Gastroesophageal sphincter (tissue), 4 donors: ENCODE data around the gene C3orf70. TPM values are rescaled to one million over a fixed set of nuclear protein-coding genes. Genes with fewer than 3 reads are reported as not detected.

Experiments
- ATAC-seq: fragments of 150-250 bp; one replicate; pipeline ENCODE4 v1.9.1; 2016; ENCODE audit warnings: mild to moderate bottlenecking, moderate library complexity
- H3K27ac ChIP-seq, 4 donors: fragments of 200-600 bp; sonication (generic) in 3 of 4; 1 replicate in 3 of 4; 2 replicates in 1 of 4; pipeline ENCODE4 v1.5.1; 2016 to 2019
- H3K27me3 ChIP-seq: fragments of 200-600 bp; sonication (generic); one replicate; pipeline ENCODE4 v1.5.1; 2019
- H3K36me3 ChIP-seq, 2 donors: fragments of 200-600 bp; sonication (generic); one replicate each; pipeline ENCODE4 v1.5.1; 2019; ENCODE audit warnings: control low read depth in 1 of 2
- H3K4me1 ChIP-seq, 3 donors: fragments of 200-600 bp; sonication (generic); 1 replicate in 2 of 3; 2 replicates in 1 of 3; pipeline ENCODE4 v1.5.1; 2016 to 2019; ENCODE audit warnings: control low read depth in 2 of 3
- H3K4me3 ChIP-seq, 2 donors: fragments of 200-600 bp; sonication (generic); one replicate each; pipeline ENCODE4 v1.5.1; 2019; ENCODE audit warnings: mild to moderate bottlenecking in 1 of 2, moderate library complexity in 1 of 2
- H3K9me3 ChIP-seq, 3 donors: fragments of 200-600 bp; sonication (generic); one replicate each; pipeline ENCODE4 v1.5.1; 2017 to 2019; ENCODE audit warnings: control low read depth in 2 of 3
- EP300 ChIP-seq: sonication (generic); formaldehyde crosslinking; IDR thresholded peaks from one replicate; pipeline ENCODE4 v1.6.1; 2017; ENCODE audit warnings: antibody characterized with exemption, mild to moderate bottlenecking
- POLR2A ChIP-seq, 2 donors: fragments of 450-650 bp; IDR thresholded peaks; one replicate each; pipeline ENCODE4 v1.6.1; 2017; ENCODE audit warnings: antibody characterized with exemption in 2 of 2, mild to moderate bottlenecking in 2 of 2, moderate library complexity in 1 of 2
- POLR2AphosphoS5 ChIP-seq: sonication (generic); formaldehyde crosslinking; IDR thresholded peaks from one replicate; pipeline ENCODE4 v1.6.1; 2017; ENCODE audit warnings: antibody characterized with exemption
- WGBS, 2 donors: methylation state at CpG; one replicate each; pipeline ENCODE4 v1.1.5; 2018; ENCODE audit warnings: low coverage in 1 of 2; 5-methylcytosine and 5-hydroxymethylcytosine counted together
- total RNA-seq, 4 donors: library from RNA; depleted of rRNA; stranded (reverse); fragments of >200 nt; gene quantifications; one replicate each; pipeline ENCODE4 v1.1.0, GENCODE V29; 2016
- TF ChIP-seq, protein P1 (sequence below), 4 experiments: fragments of 200-600 bp in 2 of 4; fragments of 450-650 bp in 2 of 4; sonication (generic) in 1 of 4; IDR thresholded peaks; one replicate each; pipeline ENCODE4 v1.5.1; 2017 to 2019; ENCODE audit warnings: antibody characterized with exemption in 4 of 4, mild to moderate bottlenecking in 2 of 4, moderate library complexity in 2 of 4

Gene C3orf70
- total RNA-seq, 4 donors from 2014 or later = 21.0 to 61.1 (median 36.1) TPM

- Histone ChIP-seq H3K9me3 (no peaks in the 10 kb centered on the region), H3K4me3 (no peak overlapping the region), H3K27ac (no peak overlapping the region), H3K27me3 (no peaks in the 10 kb centered on the region), H3K36me3 (no peaks in the 10 kb centered on the region), H3K4me1 (no peaks in the 10 kb centered on the region)
- WGBS, 2 donors = 100% methylated on average over 1 of the region's 3 CpGs; no CpG with 5 or more reads in 1 of the 2 donors
- TF ChIP-seq, protein P1, sequence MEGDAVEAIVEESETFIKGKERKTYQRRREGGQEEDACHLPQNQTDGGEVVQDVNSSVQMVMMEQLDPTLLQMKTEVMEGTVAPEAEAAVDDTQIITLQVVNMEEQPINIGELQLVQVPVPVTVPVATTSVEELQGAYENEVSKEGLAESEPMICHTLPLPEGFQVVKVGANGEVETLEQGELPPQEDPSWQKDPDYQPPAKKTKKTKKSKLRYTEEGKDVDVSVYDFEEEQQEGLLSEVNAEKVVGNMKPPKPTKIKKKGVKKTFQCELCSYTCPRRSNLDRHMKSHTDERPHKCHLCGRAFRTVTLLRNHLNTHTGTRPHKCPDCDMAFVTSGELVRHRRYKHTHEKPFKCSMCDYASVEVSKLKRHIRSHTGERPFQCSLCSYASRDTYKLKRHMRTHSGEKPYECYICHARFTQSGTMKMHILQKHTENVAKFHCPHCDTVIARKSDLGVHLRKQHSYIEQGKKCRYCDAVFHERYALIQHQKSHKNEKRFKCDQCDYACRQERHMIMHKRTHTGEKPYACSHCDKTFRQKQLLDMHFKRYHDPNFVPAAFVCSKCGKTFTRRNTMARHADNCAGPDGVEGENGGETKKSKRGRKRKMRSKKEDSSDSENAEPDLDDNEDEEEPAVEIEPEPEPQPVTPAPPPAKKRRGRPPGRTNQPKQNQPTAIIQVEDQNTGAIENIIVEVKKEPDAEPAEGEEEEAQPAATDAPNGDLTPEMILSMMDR (IDR thresholded peaks at IDR 0.05) = no peak
- no peak for TF ChIP-seq POLR2A (IDR thresholded peaks at IDR 0.05)
- TF ChIP-seq EP300 = no peak
- TF ChIP-seq POLR2AphosphoS5 = no peak
- no peak for ATAC-seq
Measured at GRCh38 chr3:185065059-185065458, 87.8 kb downstream of the C3orf70 start.

DNA sequence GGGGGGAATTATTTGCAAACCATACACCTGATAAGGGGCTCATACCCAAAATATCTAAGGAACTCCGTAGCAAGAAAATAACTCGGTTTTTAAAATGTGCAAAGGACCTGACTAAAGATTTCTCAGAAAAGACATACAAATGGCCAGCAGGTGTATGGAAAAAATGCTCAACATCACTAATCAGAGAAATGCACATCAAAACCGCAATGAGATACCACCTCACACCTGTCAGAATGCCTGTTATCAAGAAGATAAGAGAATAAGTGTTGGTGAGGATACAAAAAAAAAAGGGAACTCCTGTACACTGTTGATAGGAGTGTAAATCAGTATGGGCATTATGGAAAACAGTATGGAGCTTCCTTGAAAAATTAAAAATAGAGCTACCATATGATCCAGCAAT is 89.4 kb downstream of the C3orf70 start:
- ATAC-seq = no peak
- Histone ChIP-seq H3K27me3 (no peaks in the 10 kb centered on the region), H3K27ac (no peak overlapping the region), H3K9me3 (no peaks in the 10 kb centered on the region), H3K36me3 (no peaks in the 10 kb centered on the region), H3K4me3 (no peak overlapping the region), H3K4me1 (no peaks in the 10 kb centered on the region)
- TF ChIP-seq POLR2A (IDR thresholded peaks at IDR 0.05) (no peak), POLR2AphosphoS5 (no peak), EP300 (no peak)
- TF ChIP-seq, protein P1 (IDR thresholded peaks at IDR 0.05) = no peak
- 88 to 100% methylated on average over 3 of the region's 3 CpGs for WGBS, 2 donors

- Histone ChIP-seq H3K4me1 (no peaks in the 10 kb centered on the region), H3K4me3 (no peak overlapping the region), H3K27ac (no peak overlapping the region), H3K27me3 (no peaks in the 10 kb centered on the region), H3K9me3 (peaks cover 0 to 8% (median 0%) of the 10 kb centered on the region in 3 donors), H3K36me3 (no peaks in the 10 kb centered on the region)
- ATAC-seq = no peak
- TF ChIP-seq EP300 = no peak
- TF ChIP-seq POLR2A (IDR thresholded peaks at IDR 0.05) = no peak
- TF ChIP-seq POLR2AphosphoS5 = no peak
- TF ChIP-seq, protein P1 (IDR thresholded peaks at IDR 0.05) = no peak
Measured at GRCh38 chr3:185062191-185062590, 90.7 kb downstream of the C3orf70 start.

GRCh38 chr3:185060655-185061054 is 92.2 kb downstream of the C3orf70 start:
- Histone ChIP-seq H3K36me3 (no peaks in the 10 kb centered on the region), H3K27me3 (no peaks in the 10 kb centered on the region), H3K4me1 (no peaks in the 10 kb centered on the region), H3K4me3 (no peak overlapping the region), H3K9me3 (peaks cover 0 to 18% (median 0%) of the 10 kb centered on the region in 3 donors), H3K27ac (no peak overlapping the region)
- no peak for ATAC-seq
- WGBS, 2 donors = 100% methylated on average over 1 of the region's 2 CpGs; no CpG with 5 or more reads in 1 of the 2 donors
- TF ChIP-seq POLR2AphosphoS5 (no peak), EP300 (no peak), POLR2A (IDR thresholded peaks at IDR 0.05) (no peak)
- TF ChIP-seq, protein P1 (IDR thresholded peaks at IDR 0.05) = no peak

GRCh38 chr3:185059766-185060165 is 93.1 kb downstream of the C3orf70 start:
- no peak for ATAC-seq
- Histone ChIP-seq H3K4me1 (no peaks in the 10 kb centered on the region), H3K9me3 (peaks cover 0 to 18% (median 0%) of the 10 kb centered on the region in 3 donors), H3K27ac (no peak overlapping the region), H3K27me3 (no peaks in the 10 kb centered on the region), H3K4me3 (no peak overlapping the region), H3K36me3 (no peaks in the 10 kb centered on the region)
- WGBS, 2 donors = 71 to 83% methylated on average over 2 of the region's 2 CpGs
- TF ChIP-seq EP300 = no peak
- TF ChIP-seq POLR2A (IDR thresholded peaks at IDR 0.05) = no peak
- TF ChIP-seq POLR2AphosphoS5 = no peak
